ENCODE results near the gene PTPRO.

Gene PTPRO

DNA sequence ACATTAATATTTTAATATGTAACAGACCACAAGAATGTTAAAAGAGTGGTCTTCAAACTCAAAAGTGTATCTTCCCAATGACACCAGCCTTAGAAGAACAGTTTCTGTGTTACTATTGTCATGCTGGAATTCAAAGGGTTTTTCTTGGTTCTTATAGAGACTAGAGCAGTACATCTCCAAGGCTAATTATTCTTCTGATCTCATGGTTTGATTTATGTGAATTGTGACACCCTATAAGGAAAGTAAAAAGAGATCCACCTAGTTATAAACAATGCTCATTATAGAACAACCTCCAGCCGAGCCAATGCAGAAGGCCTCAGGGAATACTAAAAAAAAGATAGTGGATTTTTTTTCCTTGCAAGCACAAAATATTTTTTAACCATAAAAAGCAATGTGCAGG, 65.5 kb downstream of the PTPRO start:
- no peak overlapping the region for H3K4me2 ChIP-seq
- no peaks in the 10 kb centered on the region for H3K27me3 ChIP-seq (ENCODE audit: insufficient read depth, low read depth)
- TF ChIP-seq, protein P1, sequence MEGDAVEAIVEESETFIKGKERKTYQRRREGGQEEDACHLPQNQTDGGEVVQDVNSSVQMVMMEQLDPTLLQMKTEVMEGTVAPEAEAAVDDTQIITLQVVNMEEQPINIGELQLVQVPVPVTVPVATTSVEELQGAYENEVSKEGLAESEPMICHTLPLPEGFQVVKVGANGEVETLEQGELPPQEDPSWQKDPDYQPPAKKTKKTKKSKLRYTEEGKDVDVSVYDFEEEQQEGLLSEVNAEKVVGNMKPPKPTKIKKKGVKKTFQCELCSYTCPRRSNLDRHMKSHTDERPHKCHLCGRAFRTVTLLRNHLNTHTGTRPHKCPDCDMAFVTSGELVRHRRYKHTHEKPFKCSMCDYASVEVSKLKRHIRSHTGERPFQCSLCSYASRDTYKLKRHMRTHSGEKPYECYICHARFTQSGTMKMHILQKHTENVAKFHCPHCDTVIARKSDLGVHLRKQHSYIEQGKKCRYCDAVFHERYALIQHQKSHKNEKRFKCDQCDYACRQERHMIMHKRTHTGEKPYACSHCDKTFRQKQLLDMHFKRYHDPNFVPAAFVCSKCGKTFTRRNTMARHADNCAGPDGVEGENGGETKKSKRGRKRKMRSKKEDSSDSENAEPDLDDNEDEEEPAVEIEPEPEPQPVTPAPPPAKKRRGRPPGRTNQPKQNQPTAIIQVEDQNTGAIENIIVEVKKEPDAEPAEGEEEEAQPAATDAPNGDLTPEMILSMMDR (conservative IDR thresholded peaks at IDR 0.05; ENCODE audit: low read depth, low read length) = no peak
- no peak overlapping the region for H3K9ac ChIP-seq
- no peak overlapping the region for H3K4me3 ChIP-seq (IDR thresholded peaks at IDR 0.05; ENCODE audit: insufficient read depth, low read depth, low read length)
- no peaks in the 10 kb centered on the region for H3K36me3 ChIP-seq (ENCODE audit: insufficient read depth)
- H4K20me1 ChIP-seq (ENCODE audit: insufficient read depth) = no peaks in the 10 kb centered on the region
- H3K27ac ChIP-seq = no peak overlapping the region
- no peak overlapping the region for H2AFZ ChIP-seq (ENCODE audit: low read depth)
- H3K79me2 ChIP-seq (ENCODE audit: insufficient read depth, low read depth) = no peaks in the 10 kb centered on the region
- H3K4me1 ChIP-seq (ENCODE audit: low read depth, poor library complexity, severe bottlenecking) = no peaks in the 10 kb centered on the region

DNA sequence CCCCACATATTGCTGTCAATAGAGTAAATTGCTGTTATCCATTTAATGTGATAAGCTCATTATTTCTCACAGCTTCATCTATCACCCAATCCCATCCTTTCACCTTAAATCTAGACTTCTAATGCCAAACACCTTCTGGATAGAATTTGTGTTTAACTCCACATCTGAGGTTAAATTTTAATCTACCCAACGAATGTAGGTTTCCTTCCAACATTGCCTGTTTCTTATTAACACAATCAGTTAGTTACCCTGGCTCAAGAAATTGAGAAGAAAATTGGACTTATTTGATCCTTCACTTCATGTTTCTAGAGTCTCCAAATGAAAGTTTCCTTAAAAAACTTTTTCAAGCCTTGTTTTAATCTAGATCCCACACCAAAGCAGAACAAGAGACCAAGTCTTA, 67.3 kb downstream of the PTPRO start:
- Histone ChIP-seq H3K79me2 (ENCODE audit: insufficient read depth, low read depth) (no peaks in the 10 kb centered on the region), H3K4me2 (no peak overlapping the region), H3K36me3 (ENCODE audit: insufficient read depth) (no peaks in the 10 kb centered on the region), H3K4me1 (ENCODE audit: low read depth, poor library complexity, severe bottlenecking) (peaks cover 15% of the 10 kb centered on the region), H3K27ac (no peak overlapping the region), H4K20me1 (ENCODE audit: insufficient read depth) (no peaks in the 10 kb centered on the region), H2AFZ (ENCODE audit: low read depth) (no peak overlapping the region), H3K4me3 (IDR thresholded peaks at IDR 0.05; ENCODE audit: insufficient read depth, low read depth, low read length) (no peak overlapping the region), H3K9ac (no peak overlapping the region), H3K27me3 (ENCODE audit: insufficient read depth, low read depth) (no peaks in the 10 kb centered on the region)
- TF ChIP-seq, protein P1 (conservative IDR thresholded peaks at IDR 0.05; ENCODE audit: low read depth, low read length) = no peak

DNA sequence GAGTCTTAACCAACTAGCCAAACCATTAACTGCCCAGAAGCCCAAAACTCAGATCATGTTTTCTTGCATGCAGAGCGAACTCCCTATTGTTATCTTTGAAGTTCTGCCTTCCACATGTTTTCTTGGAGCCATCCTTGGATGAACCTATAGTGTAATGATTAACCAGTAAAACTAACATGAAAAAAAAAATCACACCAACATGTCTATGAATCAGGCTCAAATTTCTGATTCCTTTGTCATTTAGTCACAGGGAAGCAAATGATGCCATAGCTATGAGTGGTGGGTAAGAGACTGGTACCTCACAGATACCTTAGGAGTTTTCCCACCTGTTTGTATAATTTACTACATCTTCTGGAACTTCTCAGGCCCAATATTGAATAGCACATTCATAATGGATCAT, 70.7 kb downstream of the PTPRO start:
- Histone ChIP-seq H3K9ac (no peak overlapping the region), H4K20me1 (ENCODE audit: insufficient read depth) (no peaks in the 10 kb centered on the region), H3K27me3 (ENCODE audit: insufficient read depth, low read depth) (no peaks in the 10 kb centered on the region)

DNA sequence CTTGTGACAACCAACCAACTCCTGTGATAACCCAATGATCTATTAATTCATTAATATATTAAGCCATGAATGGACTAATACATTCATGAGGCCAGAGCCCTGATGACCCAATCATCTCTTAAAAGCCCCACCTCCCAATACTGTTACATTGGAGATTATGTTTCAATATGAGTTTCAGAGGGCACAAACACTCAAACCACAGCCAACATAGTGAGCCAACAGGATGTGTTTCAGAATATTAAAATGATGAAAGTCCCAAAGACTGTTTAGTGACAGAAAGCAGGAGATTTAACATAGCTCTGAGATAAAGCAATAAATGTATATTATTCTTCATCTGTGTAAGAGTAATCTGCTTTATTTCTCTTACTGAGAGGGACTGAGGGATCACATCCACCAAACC, 71.7 kb downstream of the PTPRO start:
- H3K4me1 ChIP-seq (ENCODE audit: low read depth, poor library complexity, severe bottlenecking) = peaks cover 20% of the 10 kb centered on the region
- no peaks in the 10 kb centered on the region for H3K36me3 ChIP-seq (ENCODE audit: insufficient read depth)
- H3K9ac ChIP-seq = no peak overlapping the region
- H3K27ac ChIP-seq = no peak overlapping the region
- H4K20me1 ChIP-seq (ENCODE audit: insufficient read depth) = no peaks in the 10 kb centered on the region
- H3K4me2 ChIP-seq = peak overlapping the region; percentile 17
- H3K79me2 ChIP-seq (ENCODE audit: insufficient read depth, low read depth) = no peaks in the 10 kb centered on the region
- TF ChIP-seq, protein P1 (conservative IDR thresholded peaks at IDR 0.05; ENCODE audit: low read depth, low read length) = no peak
- no peaks in the 10 kb centered on the region for H3K27me3 ChIP-seq (ENCODE audit: insufficient read depth, low read depth)
- no peak overlapping the region for H3K4me3 ChIP-seq (IDR thresholded peaks at IDR 0.05; ENCODE audit: insufficient read depth, low read depth, low read length)
- H2AFZ ChIP-seq (ENCODE audit: low read depth) = no peak overlapping the region

More for the DNA sequence above, 70.7 kb downstream of the PTPRO start:
- TF ChIP-seq, protein P1 (conservative IDR thresholded peaks at IDR 0.05; ENCODE audit: low read depth, low read length) = no peak
- Histone ChIP-seq H3K4me3 (IDR thresholded peaks at IDR 0.05; ENCODE audit: insufficient read depth, low read depth, low read length) (no peak overlapping the region), H3K27ac (no peak overlapping the region), H3K36me3 (ENCODE audit: insufficient read depth) (no peaks in the 10 kb centered on the region), H3K4me2 (no peak overlapping the region), H3K79me2 (ENCODE audit: insufficient read depth, low read depth) (no peaks in the 10 kb centered on the region), H2AFZ (ENCODE audit: low read depth) (no peak overlapping the region), H3K4me1 (ENCODE audit: low read depth, poor library complexity, severe bottlenecking) (peaks cover 20% of the 10 kb centered on the region)
